ENCODE results near the gene ZC3H12A.
"Not testable (repeated sequence)": the region's sequence is repeated elsewhere in the genome, so short reads cannot be mapped to it uniquely, and the experiment has no call there.

DNA sequence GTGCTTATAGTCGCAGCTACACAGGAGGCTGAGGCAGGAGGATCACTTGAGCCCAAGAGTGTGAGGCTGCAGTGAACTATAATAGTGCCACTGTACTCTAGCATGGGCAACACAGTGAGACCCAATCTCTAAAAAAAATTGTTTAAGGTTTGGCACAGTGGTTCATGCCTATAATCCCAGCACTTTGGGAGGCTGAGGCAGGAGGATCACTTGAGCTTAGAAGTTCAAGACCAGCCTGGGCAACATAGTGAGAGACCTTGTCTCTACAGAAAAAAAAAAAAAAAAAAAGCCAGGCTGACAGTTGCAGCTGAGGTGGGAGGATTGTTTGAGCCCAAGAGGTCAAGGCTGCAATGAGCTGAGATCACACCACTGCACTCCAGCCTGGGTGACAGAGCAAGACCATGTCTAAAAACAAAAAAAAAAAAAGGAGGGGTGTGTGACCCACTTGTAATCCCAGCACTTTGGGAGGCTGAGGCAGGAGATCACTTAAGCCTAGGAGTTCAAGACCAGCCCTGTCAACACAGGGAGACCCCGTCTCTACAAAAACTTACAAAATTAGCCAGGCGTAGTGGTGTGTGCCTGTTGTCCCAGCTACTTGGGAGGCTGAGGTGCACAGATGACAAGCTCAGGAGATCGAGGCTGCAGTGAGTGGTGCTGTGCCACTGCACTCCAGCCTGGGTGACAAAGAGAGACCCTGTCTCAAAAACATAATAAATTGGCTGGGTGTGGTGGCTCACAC lies 58.2 kb downstream of the ZC3H12A start:
- not testable (repeated sequence) for TF ChIP-seq POLR2AphosphoS5, EP300, POLR2A (IDR thresholded peaks at IDR 0.05)
- TF ChIP-seq, protein P1, sequence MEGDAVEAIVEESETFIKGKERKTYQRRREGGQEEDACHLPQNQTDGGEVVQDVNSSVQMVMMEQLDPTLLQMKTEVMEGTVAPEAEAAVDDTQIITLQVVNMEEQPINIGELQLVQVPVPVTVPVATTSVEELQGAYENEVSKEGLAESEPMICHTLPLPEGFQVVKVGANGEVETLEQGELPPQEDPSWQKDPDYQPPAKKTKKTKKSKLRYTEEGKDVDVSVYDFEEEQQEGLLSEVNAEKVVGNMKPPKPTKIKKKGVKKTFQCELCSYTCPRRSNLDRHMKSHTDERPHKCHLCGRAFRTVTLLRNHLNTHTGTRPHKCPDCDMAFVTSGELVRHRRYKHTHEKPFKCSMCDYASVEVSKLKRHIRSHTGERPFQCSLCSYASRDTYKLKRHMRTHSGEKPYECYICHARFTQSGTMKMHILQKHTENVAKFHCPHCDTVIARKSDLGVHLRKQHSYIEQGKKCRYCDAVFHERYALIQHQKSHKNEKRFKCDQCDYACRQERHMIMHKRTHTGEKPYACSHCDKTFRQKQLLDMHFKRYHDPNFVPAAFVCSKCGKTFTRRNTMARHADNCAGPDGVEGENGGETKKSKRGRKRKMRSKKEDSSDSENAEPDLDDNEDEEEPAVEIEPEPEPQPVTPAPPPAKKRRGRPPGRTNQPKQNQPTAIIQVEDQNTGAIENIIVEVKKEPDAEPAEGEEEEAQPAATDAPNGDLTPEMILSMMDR (IDR thresholded peaks at IDR 0.05): not testable (repeated sequence)

Measured in gastroesophageal sphincter (tissue), 3 donors.